ENCODE measurements around the gene MATN4. TPM values are rescaled to one million over a fixed set of nuclear protein-coding genes. Genes with fewer than 3 reads are reported as not detected.

Gene MATN4
- total and polyA plus RNA-seq, 2 of the 13 experiments (the other 11 are each of a cell fraction or from before 2014, with no cell fraction given), result not detected

DNA sequence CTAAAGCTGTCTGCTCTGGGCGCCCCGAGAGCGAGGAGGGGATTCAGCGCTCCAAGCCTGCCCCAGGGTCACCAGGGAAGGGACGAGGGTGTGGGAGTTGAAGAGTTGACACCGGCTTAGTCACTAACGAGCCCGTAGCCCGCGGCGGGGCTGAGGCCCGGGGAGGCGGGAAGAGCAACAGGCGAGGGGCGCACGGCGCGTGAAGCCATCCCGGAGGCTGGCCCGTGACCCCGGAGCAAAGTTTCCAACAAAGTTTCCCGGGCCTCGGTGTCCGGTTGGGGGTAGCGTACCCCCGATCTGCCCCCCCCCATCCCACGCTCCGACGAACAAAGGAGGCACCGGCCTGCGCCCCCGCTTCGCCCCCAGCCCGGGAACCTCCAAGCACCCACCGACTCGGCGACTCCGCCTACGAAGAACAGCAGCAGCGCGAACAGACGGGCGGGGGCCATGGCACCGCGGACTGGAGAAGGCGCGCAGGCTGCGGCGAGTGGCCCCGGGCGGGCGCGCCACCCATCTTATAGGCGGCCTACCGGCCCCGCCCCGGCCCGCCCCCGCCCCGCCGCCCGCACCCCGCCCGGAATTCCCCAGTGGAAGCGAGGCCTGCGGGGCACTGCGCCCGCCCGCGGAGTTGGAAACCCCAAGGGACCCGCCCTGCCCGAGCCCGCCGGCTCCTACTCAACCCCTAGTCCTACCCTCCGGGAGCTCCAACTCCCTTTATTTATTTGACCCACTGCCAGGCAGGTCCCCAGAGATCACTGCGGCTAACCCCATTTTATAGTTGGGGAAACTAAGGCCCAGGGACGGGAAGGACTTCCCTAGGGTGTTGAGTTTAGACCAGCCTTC, 40.1 kb upstream of the MATN4 start, which contains the start of gene SDC4 (continued):
- TF ChIP-seq, protein P1, sequence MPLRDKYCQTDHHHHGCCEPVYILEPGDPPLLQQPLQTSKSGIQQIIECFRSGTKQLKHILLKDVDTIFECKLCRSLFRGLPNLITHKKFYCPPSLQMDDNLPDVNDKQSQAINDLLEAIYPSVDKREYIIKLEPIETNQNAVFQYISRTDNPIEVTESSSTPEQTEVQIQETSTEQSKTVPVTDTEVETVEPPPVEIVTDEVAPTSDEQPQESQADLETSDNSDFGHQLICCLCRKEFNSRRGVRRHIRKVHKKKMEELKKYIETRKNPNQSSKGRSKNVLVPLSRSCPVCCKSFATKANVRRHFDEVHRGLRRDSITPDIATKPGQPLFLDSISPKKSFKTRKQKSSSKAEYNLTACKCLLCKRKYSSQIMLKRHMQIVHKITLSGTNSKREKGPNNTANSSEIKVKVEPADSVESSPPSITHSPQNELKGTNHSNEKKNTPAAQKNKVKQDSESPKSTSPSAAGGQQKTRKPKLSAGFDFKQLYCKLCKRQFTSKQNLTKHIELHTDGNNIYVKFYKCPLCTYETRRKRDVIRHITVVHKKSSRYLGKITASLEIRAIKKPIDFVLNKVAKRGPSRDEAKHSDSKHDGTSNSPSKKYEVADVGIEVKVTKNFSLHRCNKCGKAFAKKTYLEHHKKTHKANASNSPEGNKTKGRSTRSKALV (CRISPR knock-in tag; IDR thresholded peaks at IDR 0.05), result peak; percentile 86; the same call in 1 of the 2 replicates
- TF ChIP-seq, protein P2, sequence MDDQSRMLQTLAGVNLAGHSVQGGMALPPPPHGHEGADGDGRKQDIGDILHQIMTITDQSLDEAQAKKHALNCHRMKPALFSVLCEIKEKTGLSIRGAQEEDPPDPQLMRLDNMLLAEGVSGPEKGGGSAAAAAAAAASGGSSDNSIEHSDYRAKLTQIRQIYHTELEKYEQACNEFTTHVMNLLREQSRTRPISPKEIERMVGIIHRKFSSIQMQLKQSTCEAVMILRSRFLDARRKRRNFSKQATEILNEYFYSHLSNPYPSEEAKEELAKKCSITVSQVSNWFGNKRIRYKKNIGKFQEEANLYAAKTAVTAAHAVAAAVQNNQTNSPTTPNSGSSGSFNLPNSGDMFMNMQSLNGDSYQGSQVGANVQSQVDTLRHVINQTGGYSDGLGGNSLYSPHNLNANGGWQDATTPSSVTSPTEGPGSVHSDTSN (CRISPR knock-in tag; IDR thresholded peaks at IDR 0.05; ENCODE audit: borderline replicate concordance), result peak; percentile 85; the same call in 1 of the 2 replicates
- TF ChIP-seq MED1 (CRISPR knock-in tag; IDR thresholded peaks at IDR 0.05), result peak; percentile 67; the same call in 1 of the 2 replicates
- TF ChIP-seq KLF16 (CRISPR knock-in tag; IDR thresholded peaks at IDR 0.05), result no peak; a peak in 1 of 4 replicates
- TF ChIP-seq, protein P3, sequence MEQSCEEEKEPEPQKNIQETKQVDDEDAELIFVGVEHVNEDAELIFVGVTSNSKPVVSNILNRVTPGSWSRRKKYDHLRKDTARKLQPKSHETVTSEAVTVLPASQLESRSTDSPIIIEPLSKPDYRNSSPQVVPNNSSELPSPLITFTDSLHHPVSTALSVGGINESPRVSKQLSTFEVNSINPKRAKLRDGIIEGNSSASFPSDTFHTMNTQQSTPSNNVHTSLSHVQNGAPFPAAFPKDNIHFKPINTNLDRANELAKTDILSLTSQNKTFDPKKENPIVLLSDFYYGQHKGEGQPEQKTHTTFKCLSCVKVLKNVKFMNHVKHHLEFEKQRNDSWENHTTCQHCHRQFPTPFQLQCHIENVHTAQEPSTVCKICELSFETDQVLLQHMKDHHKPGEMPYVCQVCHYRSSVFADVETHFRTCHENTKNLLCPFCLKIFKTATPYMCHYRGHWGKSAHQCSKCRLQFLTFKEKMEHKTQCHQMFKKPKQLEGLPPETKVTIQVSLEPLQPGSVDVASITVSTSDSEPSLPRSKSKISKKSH (CRISPR knock-in tag; IDR thresholded peaks at IDR 0.05; ENCODE audit: borderline replicate concordance), result peak; percentile 67; the same call in 1 of the 2 replicates
- TF ChIP-seq, protein P4, sequence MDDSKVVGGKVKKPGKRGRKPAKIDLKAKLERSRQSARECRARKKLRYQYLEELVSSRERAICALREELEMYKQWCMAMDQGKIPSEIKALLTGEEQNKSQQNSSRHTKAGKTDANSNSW (CRISPR knock-in tag; IDR thresholded peaks at IDR 0.05; ENCODE audit: borderline replicate concordance), result no peak
- no peak for TF ChIP-seq ZNF20 (CRISPR knock-in tag; IDR thresholded peaks at IDR 0.05)
- TF ChIP-seq ZNF737 (CRISPR knock-in tag; IDR thresholded peaks at IDR 0.05; ENCODE audit: borderline replicate concordance), result no peak
- TF ChIP-seq REPIN1 (CRISPR knock-in tag; IDR thresholded peaks at IDR 0.05; ENCODE audit: borderline replicate concordance, low read depth), result peak; percentile 41; the same call in 1 of the 2 replicates
- TF ChIP-seq KDM6A (CRISPR knock-in tag; IDR thresholded peaks at IDR 0.05; ENCODE audit: low read depth), result no peak
- TF ChIP-seq, protein P5, sequence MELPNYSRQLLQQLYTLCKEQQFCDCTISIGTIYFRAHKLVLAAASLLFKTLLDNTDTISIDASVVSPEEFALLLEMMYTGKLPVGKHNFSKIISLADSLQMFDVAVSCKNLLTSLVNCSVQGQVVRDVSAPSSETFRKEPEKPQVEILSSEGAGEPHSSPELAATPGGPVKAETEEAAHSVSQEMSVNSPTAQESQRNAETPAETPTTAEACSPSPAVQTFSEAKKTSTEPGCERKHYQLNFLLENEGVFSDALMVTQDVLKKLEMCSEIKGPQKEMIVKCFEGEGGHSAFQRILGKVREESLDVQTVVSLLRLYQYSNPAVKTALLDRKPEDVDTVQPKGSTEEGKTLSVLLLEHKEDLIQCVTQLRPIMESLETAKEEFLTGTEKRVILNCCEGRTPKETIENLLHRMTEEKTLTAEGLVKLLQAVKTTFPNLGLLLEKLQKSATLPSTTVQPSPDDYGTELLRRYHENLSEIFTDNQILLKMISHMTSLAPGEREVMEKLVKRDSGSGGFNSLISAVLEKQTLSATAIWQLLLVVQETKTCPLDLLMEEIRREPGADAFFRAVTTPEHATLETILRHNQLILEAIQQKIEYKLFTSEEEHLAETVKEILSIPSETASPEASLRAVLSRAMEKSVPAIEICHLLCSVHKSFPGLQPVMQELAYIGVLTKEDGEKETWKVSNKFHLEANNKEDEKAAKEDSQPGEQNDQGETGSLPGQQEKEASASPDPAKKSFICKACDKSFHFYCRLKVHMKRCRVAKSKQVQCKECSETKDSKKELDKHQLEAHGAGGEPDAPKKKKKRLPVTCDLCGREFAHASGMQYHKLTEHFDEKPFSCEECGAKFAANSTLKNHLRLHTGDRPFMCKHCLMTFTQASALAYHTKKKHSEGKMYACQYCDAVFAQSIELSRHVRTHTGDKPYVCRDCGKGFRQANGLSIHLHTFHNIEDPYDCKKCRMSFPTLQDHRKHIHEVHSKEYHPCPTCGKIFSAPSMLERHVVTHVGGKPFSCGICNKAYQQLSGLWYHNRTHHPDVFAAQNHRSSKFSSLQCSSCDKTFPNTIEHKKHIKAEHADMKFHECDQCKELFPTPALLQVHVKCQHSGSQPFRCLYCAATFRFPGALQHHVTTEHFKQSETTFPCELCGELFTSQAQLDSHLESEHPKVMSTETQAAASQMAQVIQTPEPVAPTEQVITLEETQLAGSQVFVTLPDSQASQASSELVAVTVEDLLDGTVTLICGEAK (IDR thresholded peaks at IDR 0.05), result no peak
- TF ChIP-seq, protein P5 (CRISPR knock-in tag; IDR thresholded peaks at IDR 0.05), result peak; percentile 59; the same call in 1 of the 2 replicates
- TF ChIP-seq ZNF124 (CRISPR knock-in tag; IDR thresholded peaks at IDR 0.05), result peak; percentile 65; the same call in 1 of the 2 replicates
